ENCODE data around the gene IQGAP1.
"Not testable (repeated sequence)": the region's sequence is repeated elsewhere in the genome, so short reads cannot be mapped to it uniquely, and the experiment has no call there.

The IQGAP1 gene

GRCh38 chr15:90410316-90410715 is 22.3 kb downstream of the IQGAP1 start:
- FAIRE-seq = not testable (repeated sequence)

DNA sequence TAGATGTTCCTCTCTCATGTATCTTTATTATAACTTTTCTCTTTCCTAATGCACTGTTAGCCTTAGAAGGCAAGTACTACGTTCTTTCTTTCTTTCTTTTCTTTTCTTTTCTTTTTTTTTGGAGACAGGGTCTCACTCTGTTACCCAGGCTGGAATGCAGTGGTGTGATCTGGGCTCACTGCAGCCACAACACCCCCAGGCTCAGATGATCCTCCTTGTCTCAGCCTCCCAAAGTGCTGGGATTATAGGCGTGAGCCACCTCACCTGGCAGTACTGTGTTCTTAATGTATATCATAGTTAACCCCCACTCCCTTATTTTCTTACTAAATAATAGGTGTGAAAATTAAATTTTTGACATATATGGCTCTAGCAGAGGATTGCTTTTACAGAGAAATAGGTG is 23.1 kb downstream of the IQGAP1 start:
- FAIRE-seq = no peak

GRCh38 chr15:90412356-90413194 is 24.5 kb downstream of the IQGAP1 start:
- no peak for FAIRE-seq

- no peak for FAIRE-seq
Measured at GRCh38 chr15:90413411-90414379, 25.7 kb downstream of the IQGAP1 start.

DNA sequence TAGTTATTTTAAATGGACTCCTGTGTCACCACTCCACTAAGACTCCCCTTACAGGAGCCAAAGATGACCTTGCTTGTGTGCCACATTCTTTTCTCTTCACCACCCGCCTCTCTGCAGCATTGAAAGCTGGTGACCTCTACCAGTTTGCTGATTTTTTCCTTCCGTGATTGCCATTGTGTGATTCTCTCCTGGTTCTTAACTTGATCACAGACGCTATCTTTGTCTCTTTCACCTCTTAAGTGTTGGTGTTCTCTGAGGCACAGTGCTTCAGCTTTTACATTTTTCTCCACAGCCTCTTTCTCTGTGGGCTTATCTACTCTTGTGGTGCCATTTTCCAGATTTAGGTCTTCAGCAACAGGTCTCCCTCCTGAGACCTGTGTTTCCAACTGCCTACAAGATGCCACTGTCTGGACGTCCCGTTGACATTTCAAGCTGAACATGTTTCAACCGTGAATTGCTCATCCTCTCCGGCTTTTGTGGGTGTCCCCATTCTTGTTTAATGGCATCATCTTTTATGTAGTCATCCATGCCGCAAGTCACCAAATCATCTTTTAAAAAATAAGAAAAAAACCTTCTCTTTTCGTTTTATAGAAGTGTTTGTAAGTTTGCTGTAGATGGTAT is 26.5 kb downstream of the IQGAP1 start:
- FAIRE-seq = no peak

DNA sequence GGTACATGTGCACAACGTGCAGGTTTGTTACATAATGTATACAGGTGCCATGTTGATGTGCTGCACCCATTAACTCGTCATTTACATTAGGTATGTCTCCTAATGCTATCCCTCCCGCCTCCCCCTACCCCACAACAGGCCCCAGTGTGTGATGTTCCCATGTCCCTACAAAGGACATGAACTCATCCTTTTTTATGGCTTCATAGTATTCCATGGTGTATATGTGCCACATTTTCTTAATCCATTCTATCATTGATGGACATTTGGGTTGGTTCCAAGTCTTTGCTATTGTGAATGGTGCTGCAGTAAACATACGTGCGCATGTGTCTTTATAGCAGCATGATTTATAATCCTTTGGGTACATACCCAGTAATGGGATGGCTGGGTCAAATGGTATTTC is 28.0 kb downstream of the IQGAP1 start:
- FAIRE-seq = not testable (repeated sequence)

GRCh38 chr15:90418627-90419026 is 30.6 kb downstream of the IQGAP1 start:
- no peak for FAIRE-seq

DNA sequence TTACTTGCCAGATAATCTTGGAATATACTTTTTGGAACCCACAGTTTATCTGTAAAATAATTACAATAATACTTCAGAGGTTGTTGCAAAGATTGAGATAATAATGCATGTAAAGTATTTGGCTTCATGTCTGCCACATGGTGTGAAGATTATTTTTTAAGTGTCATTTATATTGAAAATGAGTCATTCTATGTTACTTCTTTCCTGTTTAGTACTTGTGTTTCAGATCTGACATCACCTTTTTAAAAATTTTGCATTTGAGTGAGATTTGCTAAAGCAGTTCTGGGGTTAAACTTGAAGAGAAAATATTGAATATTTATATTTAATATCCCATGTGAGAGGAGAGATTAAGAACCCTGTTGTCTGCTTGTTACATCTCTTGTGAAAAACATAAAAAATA is 31.2 kb downstream of the IQGAP1 start:
- FAIRE-seq = no peak

- FAIRE-seq = no peak
Measured at GRCh38 chr15:90419738-90420406, 31.8 kb downstream of the IQGAP1 start.

DNA sequence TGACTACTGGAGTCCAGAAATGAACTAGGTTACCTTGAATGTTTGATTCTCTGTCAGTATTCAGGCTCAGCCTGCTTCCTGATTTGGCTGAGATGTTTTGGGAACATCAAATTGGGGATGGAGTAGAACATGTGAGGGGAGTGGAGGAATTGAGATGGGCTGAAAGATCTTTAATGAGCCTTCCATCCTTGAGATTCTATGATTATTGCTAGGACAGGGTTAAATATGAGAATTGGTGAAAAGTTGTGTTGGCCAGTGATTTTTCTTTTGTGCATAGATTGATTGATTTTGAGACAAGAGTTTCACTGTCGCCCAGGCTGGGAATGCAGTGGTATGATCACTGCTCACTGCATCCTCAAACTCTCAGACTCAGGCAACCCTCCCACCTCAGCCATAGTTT is 32.4 kb downstream of the IQGAP1 start:
- FAIRE-seq = no peak

DNA sequence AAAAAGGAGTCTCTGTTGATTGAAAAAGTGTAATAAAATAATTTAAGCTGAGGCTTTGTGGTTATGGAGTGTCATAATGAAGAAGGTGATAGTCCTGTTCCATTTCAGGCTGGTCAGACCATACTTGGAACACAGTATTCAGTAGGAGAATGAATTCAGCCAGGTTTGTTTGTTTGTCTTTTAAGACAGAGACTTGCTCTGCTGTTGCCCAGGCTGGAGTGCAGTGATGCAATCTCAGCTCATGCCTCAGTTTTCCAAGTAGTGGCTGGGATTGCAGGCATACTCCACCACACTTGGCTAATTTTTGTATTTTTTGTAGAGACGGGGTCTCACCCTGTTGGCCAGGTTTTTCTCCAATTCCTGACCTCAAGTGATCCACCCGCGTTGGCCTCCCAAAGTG is 33.5 kb downstream of the IQGAP1 start:
- FAIRE-seq = no peak

DNA sequence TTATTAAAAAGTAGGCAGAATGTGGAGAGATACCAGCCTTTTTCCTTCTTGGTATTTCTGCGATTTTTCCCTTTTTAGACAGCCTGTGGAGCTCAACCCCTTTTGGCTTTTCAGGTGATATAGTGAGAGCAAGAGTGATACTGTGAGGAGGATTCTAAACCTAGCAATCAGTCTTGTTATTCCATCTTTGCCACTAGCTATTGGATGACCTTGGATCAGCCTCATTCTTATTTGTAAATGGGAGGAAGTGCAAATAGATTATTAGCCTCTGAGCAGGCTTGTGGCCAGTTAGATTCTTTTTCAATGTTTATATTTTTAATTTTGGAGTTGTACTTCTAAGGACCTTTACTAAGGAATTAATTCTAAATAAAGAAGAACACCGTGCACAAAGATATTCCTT is 34.0 kb downstream of the IQGAP1 start:
- FAIRE-seq = no peak

DNA sequence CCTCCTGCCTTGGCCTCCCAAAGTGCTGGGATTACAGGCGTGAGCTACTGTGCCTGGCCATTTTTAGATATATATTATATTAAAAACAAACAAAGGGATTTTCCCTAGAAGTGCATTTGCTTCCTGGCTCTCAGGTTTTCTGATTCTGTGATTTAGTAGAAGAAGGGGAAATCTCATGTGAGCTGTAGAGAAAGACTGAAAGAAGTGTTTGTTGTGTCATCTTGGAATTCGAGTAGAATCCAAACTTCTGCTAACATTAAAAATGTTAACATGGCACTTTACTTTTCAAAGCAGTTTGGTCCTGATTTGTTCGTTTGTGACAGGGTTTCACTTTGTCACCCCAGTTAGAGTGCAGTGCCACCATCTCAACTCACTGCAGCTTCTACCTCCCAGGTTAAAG is 34.9 kb downstream of the IQGAP1 start:
- FAIRE-seq = no peak

DNA sequence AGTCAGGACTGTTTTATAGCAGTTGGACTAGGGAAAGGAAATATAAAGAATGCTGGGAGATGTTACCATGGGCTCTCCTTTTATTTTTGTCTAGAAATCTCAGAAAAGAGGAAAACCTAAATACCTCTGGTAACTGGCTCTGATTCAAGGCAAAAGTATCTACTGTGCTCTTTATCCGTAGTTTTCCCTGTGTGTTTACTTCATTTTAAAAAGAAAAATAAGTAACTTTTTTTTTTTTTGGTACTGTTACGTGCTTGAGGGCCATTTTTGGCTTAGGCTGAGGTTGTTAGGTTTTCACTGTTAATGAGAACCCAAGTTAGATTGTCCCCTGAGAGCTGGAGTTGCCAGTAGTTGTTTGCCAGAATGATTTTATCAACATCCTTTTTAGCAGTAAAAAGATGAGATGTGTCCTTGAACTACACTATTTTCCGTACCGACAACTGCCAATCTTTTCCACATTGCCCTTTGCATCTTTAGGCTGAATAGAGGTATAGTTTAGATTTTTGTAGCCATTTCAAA is 35.8 kb downstream of the IQGAP1 start:
- FAIRE-seq = no peak

GRCh38 chr15:90425726-90426346 is 37.8 kb downstream of the IQGAP1 start:
- no peak for FAIRE-seq

DNA sequence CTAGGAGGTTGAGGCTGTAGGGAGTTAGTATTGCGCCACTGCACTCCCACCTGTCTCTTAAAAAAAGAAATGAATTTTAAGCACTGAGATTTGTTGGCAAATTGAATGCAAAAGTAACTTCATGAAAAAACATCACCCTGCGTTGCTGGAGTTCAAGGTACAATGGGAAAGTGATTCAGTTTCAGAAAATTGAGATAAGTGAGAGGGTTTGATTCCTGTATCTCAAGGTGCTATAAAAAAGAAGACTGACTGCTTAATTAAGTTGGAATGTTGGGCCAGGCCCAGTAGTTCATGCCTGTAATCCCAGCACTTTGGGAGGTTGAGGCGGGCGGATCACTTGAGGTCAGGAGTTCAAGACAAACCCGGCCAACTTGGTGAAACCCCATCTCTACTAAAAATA is 39.1 kb downstream of the IQGAP1 start:
- no peak for FAIRE-seq

GRCh38 chr15:90432253-90432652 is 44.2 kb downstream of the IQGAP1 start:
- no peak for FAIRE-seq

DNA sequence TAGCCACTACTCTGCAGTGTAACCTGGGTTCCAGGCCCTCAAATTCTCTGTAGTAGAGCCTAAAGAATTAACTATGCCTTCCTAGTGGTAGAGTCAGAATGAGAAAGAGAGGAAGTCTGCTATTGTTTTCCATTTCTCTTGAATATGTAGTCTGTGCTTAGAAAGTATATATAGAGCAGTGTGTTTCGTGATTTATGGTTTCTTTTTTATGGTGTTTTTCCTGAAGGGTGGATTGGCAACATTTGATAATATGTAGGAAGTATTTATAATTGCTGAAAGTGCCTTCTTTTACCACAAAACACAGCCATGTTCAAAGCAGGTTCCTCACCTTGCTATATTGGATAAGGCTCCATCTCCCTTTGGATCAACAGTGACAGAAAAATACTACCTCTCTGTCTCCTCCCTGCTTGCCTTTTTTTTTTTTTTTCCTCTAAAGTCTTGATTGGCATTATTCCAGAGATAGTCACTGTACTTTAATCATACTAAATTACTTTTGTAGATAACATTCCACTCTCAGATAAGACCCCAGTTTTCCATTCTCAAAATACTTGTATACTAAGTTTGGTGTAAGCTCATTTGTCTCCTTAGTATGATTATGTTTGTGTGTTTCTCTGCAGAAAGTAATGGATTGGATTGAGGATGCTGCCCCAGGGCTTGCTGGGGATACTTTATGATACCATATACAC is 47.8 kb downstream of the IQGAP1 start:
- no peak for FAIRE-seq

GRCh38 chr15:90436952-90437351 is 48.9 kb downstream of the IQGAP1 start:
- FAIRE-seq = no peak

DNA sequence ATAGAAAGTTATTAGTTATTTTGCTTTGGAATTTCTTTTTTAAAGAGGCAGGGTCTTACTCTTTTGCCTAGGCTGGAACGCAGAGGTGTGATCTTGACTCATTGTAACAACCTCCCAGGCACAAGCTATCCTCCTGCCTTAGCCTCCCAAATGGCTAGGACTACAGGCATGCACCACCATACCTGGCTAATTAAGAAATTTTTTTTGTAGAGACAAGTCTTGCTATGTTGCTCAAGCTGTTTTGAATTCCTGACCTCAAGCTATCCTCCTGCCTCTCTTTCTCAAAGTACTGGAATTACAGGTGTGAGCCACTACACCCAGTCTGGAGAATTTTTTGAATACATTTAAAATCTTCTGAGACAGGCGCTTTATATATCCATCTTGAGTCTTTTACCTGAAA is 49.5 kb downstream of the IQGAP1 start:
- no peak for FAIRE-seq

- no peak for FAIRE-seq
Measured at GRCh38 chr15:90439946-90440345, 51.9 kb downstream of the IQGAP1 start.

Measured in A204.1 (cell line).